GM19324 (cell line): Measurements from ENCODE around the gene C19orf81.
"Not testable (repeated sequence)": the region's sequence is repeated elsewhere in the genome, so short reads cannot be mapped to it uniquely, and the experiment has no call there.

Experiments
- ATAC-seq: cut with Tn5 transposase; IDR thresholded peaks from one replicate; pipeline ENCODE4 v1.9.1; 2021; ENCODE audit warnings: mild to moderate bottlenecking, moderate library complexity; ENCODE audit not compliant: unreplicated experiment, low FRiP score

Gene C19orf81

DNA sequence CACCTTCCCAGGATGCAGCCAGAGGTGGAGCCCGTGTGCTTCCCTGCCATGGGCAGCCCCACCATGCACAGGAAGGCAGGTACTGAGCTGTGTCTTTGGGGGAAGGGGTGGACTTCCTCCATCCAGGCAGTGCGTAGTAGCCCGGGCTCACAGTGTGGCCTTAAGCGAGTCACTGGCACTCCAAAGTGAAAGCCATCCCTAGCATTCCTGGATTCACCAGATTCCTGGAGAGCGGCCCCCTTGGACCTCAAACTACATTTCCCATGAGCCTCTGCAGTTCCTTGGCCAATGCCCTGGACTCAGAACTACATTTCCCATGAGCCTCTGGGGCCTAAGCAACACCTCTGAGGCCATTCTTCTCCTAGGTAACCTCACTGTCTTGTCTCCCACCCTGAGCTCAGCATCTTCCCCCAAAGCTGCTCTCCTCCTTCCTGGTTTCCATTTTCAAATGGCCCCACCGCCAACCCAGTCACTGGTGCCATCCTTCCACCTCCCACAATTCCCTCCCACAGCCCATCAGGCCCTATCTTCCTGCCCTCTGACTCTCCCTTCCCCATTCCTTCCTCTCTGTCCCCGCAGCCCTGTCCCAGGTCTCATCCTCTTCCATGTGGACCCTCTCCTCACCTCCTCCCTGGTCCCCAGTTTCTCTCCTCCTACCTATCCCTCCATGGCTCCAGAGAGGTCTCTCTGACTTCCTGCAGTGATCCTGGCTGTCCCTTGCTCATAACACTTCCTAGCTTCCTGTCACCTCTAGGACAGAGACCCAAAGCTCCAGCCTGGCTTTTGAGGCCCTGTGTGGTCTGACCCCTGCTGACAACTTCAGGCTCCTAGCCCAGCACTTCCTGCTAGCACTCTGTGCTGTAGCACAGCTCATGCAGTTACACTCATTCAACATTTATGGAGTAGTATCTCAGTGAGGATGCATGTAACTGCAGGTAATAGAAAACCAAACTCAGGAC, at the start of gene C19orf81:
Gene C19orf81, plus strand, starts transcription at position 13 of the 959 bp plus-strand sequence. Its CDS starts 0 bp downstream, at position 13.
- ATAC-seq = no peak

DNA sequence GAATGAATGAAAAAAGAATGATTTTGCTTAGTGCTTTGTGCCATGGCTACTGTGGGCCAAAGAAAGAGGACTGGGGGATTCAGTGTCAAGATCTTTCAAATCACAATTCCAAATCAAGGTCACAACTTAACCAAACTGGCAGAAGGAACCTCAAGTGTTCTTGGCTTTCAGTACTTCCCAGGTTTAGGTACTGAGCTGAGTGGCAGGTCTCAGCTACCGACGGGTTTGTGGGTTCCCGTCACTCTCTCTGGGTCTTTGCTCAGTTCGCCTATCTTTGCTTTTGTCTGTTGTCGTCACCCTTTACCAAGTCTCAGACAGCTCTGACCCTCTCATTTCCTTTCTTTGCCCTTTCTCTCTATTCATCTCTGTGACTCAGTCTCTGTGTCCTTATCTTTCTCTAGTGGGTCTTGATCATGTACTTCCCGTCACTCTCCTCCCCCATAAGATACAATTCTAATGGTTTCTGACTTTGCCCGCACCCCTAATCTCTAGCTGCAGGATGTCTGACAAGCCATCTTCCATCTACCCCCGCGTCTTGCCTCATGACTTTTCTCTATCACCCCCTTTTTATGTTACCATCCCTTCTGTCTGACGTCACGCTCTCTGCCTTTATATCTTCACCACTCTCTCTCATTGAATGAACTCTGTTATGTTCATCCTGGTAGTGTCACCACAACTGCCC, 47.7 kb upstream of the C19orf81 start:
- ATAC-seq = no peak

DNA sequence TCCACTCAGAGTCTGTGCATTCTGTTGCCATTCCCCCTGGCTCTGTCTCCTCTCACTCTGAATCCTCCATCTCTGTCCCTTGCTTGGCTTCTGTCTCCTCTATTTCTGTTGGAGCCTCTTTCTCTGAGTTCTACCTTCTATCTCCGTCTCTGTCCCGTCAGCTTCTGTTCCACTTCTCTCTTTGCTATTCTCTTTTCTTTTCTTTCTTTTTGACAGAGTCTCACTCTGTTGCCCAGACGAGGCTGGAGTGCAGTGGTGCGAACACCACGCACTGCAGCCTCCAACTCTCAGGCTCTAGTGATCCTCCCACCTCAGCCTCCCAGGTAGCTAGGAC, 47.2 kb upstream of the C19orf81 start:
- ATAC-seq = no peak

DNA sequence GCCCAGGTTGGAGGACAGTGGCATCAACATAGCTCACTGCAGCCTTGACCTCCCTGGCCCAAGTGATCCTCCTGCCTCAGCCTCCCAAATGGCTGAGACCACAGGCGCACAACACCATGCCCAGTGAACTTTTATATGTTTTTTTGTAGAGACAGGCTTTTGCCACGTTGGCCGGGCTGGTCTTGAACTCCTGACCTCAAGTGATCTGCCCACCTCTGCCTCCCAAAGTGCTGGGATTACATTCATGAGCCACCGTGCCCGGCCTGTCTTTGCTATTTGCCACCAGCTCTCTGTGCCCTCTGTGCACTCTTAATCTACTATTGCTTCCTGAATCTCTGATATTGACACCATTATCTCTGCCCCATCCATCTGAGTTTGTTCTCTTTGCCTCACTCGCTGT, 46.7 kb upstream of the C19orf81 start:
- no peak for ATAC-seq

DNA sequence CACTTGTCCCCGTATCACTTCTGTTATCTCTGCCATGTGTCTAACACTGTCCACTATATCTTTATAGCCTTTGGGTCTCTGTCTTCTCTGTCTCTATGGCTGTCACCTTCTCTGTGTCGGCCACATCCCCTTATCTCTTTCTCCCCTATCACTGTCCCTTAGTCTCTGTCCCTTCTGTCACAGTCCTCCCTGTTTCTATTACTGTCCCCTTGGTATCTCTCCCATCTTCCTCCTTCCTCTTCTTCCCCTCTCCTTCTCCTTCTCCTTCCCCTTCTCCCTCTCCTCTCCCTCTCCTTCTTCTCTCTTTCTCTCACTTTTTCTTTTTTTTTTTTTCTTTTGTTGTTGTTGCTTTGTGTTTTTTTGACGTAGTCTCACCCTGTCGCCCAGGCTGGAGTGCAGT, 46.3 kb upstream of the C19orf81 start:
- ATAC-seq = no peak

DNA sequence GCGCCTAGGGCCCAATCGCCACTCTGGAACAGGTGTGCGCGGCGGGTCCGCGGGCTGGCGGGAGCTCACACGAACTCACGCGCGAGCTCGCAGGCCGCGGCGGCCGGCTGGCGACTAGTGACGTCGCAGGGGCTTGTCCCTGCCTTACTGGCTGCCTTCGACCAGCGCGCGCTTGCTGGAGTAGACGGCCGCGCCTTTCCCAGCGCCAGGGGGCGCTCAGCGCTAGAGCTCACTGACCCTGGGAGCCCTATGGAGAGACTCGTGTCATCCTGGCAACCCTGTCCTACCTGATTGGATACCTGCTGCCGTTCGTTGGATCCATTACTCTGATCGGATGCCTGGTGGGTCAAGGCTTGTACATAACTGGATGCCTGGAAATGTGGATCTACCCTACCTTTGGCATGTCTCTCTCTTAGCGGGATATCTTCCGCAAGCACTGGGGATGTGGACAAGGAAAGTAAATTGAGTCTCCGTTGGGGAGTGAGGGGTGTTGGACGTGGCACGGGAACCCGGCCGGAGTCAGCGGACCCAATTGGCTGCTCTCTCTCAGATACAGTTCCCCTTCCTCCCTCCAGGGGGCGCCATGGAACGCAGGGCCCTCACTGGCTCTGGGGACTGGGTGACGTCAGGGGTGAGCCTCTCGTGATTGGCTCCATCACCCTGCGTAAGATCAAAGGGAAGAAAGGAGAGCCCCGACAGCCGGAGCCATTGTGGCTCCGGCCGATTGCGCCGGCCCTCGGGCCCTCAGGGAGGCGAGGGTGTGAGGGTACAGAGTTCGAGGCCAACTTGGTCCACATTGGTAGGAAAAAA, 44.8 kb upstream of the C19orf81 start:
- not testable (repeated sequence) for ATAC-seq

DNA sequence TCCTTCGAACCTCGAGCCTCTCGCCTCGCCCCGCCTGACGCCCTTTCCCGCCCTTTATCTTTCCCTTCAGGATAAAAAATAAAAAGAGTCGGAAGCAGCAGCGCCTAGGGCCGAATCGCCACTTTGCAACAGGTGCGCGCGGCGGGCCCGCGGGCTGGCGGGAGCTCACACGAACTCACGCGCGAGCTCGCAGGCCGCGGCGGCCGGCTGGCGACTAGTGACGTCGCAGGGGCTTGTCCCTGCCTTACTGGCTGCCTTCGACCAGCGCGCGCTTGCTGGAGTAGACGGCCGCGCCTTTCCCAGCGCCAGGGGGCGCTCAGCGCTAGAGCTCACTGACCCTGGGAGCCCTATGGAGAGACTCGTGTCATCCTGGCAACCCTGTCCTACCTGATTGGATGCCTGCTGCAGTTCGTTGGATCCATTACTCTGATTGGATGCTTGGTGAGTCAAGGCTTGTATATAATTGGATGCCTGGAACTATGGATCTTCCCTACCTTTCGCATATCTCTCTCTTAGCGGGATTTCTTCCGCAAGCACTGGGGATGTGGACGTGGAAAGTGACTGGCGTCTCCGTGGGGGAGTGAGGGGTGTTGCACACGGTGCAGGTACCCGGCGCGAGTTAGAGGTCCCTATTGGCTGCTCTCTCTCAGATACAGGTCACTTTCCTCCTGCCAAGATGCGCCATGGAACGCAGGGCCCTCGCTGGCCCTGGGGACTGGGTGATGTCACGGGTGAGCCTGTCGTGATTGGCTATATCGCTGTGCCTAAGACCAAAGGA, 43.0 kb upstream of the C19orf81 start:
- ATAC-seq = not testable (repeated sequence)

DNA sequence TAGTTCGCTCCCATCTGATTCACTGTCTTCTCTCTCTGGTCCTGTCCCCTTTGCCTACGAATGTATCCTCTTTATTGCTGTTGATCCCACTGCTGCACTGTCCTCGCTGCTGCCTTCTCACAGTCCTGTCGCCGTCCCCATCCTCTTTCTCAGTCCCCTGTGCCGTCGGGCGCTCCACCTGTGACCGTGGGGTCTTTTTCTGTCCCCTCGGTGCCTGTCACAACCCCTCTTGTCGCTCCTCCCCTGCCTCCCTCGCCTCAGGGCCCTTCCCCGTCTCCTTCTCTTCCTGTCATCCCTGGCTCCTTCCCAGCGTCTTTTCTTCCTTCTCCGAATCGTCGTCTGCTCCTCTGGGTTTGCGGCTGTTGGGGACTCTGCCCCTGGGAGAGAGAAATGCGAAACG, 41.9 kb upstream of the C19orf81 start:
- ATAC-seq = no peak

DNA sequence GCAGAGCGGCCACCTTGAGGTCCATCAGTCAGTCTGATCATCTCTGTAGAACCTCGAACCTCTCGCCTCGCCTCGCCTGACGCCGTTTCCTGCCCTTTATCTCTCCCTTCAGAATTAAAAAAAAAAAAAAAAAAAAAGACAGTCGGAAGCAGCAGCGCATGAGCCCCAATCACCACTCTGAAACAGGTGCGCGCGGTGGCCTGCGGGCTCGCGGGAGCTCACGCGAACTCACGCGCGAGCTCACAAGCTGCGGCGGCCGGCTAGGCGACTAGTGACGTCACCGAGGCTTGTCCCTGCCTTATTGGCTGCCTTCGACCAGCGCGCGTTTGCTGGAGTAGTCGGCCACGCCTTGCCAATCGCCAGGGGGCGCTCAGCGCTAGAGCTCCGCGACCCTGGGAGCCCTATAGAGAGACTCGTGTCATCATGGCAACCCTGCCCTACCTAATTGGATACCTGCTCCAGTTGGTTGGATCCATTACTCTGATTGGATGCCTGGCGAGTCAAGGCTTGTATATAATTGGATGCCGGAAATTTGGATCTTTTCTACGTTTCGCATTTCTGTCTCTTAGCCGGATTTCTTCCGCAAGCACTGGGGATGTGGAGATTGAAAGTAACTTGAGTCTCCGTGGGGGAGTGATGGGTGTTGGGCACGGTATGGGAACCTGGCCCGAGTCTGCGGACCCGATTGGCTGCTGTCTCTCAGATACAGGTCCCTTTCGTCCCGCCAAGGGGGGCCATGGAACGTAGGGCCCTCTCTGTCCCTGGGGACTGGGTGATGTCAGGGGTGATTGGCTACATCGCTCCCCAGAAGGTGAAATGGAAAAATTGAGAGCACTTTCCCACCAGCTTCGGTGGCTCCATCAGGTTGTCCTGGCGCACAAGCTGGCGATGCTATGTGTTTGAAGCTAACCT, 41.1 kb upstream of the C19orf81 start:
- no peak for ATAC-seq

DNA sequence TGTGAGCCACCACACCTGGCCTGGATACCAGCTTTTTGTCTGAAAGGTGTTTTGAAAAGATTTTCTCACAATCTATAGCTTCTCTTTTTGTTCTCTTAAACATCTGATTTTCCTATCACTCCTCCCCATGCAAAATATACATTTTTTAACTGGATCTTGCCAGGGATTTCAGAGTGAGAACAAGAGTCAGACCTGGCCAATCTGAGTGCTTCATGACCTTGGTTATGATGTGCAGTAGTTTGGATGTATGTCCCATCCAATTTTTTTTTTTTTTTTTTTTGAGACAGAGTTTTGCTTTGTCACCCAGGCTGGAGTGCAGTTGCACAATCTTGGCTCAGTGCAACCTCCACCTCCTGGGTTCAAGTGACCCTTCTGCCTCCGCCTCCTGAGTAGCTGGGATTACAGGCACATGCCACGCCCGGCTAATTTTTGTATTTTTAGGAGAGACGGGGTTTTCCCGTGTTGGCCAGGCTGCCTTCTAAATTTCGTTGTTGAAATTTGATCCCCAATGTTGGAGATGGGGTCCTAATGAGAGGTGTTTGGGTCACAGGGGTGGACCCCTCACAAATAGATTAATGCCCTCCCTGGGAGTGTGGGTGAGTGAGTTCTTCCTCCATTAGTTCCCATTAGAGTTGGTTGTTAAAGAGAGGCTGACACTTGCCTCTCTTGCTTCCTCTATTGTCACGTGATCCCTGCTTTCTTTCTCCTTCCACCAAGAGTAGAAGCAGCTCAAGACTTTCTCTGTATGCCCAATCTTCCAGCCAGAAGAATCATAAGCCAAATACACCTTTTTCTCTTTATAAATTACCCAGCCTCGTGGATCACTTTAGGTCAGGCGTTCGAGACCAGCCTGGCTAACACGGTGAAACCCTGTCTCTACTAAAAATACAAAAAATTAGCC, 36.5 kb upstream of the C19orf81 start:
- ATAC-seq = not testable (repeated sequence)

DNA sequence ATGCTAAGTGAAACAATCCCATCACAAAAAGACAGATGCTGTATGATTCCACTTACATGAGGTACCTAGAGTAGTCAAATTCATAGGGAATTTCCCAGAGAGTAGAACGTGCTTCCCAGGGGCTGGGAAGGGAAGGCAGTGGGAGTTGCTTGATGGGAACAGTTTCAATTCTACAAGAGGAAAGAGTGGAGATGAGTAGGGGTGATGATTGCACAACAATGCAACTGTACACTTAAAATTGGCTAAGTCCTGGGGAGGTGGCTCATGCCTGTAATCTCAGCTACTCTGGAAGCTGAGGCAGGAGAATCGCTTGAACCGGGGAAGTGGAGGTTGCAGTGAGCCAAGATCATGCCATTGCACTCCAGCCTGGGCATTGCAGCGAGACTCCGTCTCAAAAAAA, 30.9 kb upstream of the C19orf81 start:
- not testable (repeated sequence) for ATAC-seq

DNA sequence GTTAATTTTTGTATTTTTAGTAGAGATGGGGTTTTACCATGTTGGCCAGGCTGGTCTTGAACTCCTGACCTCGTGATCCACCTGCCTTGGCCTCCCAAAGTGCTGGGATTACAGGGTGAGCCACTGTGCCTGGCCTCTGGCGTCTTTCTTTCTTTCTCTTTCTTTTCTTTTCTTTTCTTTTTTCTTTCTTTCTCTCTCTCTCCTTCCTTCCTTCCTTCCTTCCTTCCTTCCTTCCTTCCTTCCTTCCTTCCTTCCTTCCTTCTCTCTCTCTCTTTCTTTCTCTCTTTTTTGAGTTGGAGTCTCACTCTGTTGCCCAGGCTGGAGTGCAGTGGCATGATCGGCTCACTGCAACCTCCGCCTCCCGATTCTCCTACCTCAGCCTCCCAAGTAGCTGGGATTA, 30.1 kb upstream of the C19orf81 start:
- ATAC-seq = not testable (repeated sequence)

DNA sequence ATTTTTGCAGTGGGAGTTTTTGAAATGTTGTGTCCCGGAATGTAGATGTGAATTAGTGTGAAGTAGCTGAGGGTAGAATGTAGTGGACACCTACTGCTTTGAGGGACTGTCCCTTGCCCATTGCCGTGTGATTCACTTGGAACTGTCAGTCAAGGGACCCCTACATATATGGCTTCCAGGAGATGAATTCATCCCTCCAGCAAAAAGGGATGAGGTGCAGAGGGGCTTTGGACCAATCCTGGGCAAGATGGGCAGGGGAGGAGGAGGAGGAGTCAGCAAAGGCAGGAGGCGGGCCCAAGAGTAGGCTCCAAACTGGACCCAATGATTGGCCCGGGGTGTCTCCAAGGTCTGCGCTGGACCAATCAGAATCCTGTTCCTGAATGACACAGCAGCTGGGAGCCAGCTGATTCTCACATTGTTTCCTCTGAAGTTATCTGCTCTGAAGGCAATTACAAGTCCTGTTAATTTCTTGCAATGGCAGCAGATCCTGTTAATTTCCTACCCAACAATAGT, 28.8 kb upstream of the C19orf81 start:
- not testable (repeated sequence) for ATAC-seq

DNA sequence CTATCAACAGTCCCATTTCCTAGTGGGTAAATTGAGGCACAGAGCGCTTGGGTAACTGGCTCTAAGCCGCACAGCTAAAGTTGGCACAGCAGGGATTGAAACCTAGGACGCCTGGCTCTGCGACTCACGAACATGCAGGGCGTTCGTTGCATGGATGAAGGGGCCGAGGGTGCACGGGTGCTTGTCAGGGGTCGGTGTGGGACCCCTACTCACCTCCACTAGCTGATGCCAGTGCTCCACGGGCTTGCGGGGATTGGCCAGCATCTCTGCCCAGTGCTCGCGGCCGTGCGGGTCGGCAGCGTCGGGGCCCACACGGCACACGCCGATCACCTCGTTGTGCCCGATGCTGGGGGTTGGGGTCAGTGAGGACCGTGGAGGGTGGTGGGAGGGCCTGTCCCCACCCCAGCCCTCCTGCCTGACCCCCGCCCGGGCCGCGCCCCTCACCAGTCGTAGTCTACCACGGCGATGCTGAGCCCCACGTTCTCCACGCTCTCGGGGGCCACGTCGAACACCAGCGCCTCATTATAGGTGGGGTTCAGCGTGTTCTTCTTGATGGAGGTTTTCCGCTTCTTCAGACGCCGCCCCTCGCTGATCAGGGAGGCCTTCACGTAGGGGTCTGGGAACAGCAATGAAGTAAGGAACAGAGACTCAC, 24.2 kb upstream of the C19orf81 start:
- ATAC-seq = no peak

DNA sequence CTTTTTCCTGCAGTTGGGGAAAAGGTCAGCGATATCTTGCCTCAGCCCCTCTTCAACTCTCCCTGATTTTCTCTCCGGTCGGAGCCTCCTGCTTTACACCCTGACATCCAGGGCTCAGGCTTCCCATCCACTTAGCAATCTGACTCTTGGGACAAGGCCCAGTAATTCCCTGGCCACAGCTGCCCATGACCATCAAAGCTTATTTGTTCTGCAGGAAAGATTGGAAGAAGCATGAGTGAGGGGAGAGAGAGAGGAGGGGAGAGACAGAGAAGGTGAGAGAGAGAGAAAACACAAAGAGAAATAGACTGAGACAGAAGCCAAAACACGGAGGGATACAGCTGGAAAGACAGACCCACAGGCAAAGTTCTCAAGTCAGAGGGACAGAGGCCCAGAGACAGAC, 23.2 kb upstream of the C19orf81 start:
- no peak for ATAC-seq

DNA sequence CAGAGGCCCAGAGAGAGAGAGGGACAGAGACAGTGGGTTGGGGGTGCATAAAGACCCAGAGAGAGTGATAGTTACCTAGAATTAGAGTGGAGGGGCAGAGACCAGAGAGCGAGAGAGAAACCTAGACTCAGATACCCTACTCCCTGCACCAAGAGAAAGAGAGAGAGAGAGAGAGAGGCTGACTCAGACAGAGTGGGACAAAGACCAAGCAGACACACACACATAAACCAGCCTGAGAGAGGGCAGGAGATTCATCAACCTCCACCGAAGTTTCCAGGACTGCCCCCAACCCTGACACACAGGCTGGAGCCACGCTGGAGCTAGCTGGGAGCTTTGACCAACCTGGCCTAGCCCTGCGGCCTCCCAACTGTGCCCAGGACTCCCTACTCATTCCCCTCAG, 22.4 kb upstream of the C19orf81 start:
- no peak for ATAC-seq

DNA sequence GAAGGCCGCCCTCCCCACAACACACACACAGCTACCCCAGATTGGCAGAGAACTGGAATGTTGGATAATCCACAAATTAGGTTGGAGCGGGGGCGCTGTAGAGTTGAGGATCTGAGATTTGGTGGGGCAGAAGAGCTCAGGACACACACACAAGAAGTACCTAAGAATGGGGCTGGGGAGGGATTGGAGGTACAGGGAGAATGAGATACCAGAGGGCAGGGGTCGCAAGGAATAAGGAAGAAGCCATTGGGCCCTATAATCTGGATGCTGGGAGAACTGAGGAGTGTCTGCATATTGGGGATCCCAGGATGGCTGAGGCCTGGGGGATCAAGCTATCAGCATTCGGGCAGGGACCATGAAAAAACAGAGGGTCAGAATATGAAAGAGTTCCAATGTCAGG, 21.1 kb upstream of the C19orf81 start:
- ATAC-seq = no peak
